ENCODE results near the gene OPCML. TPM values are rescaled to one million over a fixed set of nuclear protein-coding genes. Genes with fewer than 3 reads are reported as not detected.

The OPCML gene
- total RNA-seq, 1 donor = not detected

DNA sequence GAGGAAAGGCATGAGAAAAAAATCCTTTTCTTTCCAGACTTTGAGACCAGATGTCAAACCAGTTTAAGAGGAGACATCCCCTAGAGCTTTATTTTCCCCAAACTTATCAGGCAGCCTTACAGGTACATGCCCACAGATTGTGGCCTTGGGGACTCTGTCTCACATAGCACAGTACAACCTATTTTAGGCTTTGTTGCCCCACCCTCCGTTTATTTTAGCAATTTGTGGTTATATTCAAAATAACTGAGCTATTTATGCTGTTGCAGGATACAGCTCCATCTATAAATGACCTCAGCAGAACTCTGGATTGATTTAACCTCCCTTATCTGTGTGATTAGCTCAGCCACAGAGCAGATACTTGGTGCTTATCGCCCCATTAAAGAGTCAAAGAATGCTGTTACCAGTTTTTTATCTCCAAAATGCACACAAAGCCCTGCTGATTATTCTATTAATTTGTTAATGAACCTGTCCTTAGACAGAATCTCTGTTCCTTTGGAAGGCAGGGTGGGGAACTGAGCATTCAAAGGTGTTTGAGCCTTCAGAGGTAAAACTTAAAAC is 525.2 kb downstream of the OPCML start:
- no peak for DNase-seq (ENCODE audit: low read depth in 2 of 3, low spot score in 2 of 3)

- DNase-seq (ENCODE audit: low read depth in 2 of 3, low spot score in 2 of 3) = no peak
These were observed 527.9 kb downstream of the OPCML start for GRCh38 chr11:133004369-133004768.

DNA sequence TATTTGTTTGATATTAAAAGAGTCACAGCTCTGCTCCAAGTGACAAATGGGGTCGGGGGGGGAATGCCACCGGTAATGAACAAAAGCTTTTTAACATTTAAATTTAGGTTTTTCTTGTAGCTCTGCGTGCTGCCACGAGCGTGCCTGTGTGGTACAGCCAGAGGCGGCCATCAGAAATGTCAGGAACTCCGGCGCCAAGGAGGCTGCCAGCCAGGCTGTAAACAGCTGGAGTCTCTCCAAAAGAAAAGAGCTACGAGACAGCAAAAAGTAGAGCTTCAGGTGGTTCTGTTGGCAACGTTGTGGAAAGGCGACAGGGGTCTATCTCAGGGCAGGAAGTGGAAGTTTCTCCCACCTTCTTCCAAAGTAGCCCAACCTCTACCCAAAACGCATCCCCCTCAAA is 532.8 kb downstream of the OPCML start:
- DNase-seq (ENCODE audit: low read depth in 2 of 3, low spot score in 2 of 3) = no peak

DNA sequence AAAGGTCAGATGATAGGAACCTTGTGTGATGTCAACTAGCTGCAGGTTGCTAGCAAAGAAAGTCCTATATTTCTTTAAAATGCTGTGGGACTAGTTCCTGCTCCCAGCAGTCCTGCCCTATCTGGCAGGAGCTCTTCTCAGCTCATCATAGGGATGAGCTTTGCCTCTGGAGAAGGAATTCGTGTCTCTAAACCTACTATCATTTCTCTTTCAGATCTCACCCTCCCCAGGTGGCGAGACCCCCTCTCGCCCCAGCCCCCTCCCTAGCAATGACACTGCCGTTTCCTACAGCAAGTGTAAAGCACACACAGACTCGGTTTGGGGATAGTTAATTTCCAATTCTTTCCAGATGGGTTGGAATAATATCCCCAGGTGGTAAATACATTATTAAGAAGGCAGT is 533.3 kb downstream of the OPCML start:
- DNase-seq (ENCODE audit: low read depth in 2 of 3, low spot score in 2 of 3) = no peak

DNA sequence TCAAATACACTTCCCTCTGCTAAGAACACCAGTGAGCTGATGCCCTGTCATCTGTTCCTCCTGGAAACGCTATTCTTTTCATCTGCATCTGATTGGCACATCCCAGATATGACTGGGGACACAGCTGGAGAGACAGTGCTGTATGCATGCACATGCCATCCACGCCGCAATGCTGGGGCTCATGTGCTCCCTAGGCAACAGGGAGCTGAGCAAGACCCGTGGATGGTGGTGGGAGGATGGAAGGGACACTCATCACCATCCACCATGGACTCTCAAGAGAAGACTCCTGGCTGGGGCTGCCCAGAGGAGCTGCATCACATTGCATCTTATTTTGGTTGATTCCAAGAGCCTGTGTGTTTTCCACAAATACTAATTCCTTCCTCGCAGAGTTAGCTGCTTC is 534.9 kb downstream of the OPCML start:
- DNase-seq (ENCODE audit: low read depth in 2 of 3, low spot score in 2 of 3) = no peak

GRCh38 chr11:132994966-132995365 is 537.3 kb downstream of the OPCML start:
- no peak for DNase-seq (ENCODE audit: low read depth in 2 of 3, low spot score in 2 of 3)

DNA sequence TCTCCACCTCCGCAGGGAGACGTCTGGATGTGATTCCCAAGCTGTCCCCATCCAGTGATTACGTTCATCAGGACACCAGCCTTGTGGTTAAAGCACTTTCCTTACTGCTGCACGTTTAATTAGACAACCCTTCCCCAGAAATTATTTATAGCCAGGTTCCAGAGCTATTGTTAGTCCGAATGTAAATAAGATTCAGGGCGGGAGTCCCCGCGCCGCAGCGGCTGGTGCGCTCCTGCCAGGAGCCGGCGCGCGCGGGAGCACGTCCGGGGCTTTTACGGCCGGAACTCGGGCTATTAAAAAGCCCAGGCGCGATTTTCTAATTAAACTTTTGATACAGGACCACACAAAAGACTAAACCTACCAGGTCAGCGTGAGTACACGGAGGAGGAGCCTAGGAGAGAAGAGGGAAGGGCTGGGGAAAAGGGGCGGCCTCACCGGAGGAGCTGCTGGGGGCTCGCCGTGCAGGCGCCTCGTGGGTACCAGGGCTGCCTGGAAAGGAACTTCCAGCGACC is 538.3 kb downstream of the OPCML start:
- DNase-seq (ENCODE audit: low read depth in 2 of 3, low spot score in 2 of 3) = no peak

- no peak for DNase-seq (ENCODE audit: low read depth in 2 of 3, low spot score in 2 of 3)
These were observed 539.3 kb downstream of the OPCML start for GRCh38 chr11:132992838-132993631.

DNA sequence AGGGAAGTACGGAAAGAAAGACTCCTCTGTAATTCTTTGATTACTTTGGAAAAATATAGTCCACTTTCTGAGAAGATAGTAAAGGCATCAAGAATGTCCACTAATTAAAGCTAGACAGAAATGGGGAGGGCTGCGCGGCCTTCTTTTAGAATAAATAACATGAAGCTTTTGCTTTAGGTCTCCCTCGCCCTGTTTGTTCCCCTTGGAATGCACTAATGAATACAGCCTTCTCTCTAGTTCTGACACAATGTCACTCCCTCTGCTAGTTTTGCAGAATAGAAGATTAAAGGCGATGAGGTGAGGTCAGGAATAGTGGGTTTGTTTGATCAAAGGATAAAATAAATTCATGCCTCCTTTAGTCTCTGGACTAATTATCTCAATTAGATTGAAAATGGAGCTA is 543.9 kb downstream of the OPCML start:
- no peak for DNase-seq (ENCODE audit: low read depth in 2 of 3, low spot score in 2 of 3)

DNA sequence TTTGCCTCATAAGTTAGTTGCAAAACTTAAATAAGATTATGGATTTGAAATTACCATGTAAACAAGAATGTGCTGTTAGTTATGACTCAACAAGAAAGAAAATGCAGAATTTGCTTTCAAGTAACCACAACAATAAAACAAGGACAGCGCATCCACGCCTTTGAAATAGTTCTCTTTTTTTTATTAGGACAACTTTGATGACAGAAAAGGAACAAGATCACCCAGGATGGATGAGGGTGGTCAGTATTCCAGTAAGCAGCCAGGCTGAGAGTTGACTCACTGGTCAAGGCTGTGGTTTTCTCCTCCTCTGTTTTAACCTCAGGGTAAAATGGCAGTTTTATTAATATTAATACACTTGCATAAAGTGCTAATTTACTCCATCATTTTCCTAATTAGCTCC is 544.4 kb downstream of the OPCML start:
- no peak for DNase-seq (ENCODE audit: low read depth in 2 of 3, low spot score in 2 of 3)

DNA sequence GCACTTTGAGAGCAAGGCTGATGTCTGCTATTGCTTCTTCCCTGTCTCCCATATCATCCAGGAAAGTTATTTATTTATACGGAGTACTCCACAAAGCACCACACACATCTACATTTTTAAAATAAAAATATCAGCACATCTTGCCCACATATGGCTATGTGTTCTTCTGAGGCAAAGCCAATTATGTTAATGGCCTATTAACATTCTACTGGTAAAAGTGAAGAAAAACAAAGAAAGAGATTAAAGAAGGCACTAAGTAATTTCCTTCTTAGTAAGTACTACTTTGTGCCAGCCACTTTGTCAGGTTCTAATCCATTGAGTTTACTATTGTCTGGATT is 548.7 kb downstream of the OPCML start:
- no peak for DNase-seq (ENCODE audit: low read depth in 2 of 3, low spot score in 2 of 3)

DNA sequence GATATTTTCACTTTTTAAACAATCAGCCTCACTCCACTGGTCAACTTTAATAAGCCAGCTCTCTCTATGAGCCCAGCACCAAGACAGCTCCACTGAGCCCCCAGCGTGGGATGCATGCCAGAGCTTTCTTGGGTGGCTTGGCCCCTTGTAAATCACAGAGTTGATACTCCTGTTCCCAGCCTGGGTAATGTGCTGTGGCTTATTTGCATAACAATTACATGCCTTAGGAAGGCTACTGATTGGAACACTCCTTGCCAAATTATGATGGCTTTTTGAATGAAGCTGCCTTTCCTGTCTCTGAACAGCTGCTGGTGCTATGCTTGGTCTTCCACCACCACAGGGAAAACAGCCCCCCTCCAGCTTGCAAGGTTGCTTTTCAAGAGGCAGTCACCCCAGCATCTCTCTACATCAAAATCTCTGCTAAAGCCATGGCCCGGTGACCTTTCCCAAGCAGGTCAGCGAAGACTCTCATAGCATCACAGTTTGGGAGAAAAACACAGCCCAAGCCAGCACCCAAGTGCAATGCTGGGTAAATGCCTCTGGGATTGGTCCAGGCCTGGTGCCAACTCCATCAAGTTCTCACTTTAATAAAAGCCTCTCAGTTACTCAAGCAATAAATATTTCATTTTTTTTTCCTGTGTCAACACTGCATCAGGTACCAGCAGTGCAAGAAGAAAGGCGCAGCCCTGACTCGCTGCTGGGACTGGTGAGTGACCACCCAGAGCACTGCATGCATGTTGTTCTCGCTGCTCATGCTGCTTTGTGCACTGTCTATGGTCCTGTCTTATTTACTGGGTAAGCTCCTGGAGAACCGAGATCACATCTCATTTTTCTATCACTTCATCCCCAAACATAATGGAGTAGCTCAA is 549.3 kb downstream of the OPCML start:
- DNase-seq (ENCODE audit: low read depth in 2 of 3, low spot score in 2 of 3) = no peak

GRCh38 chr11:132981131-132981956 is 551.0 kb downstream of the OPCML start:
- DNase-seq (ENCODE audit: low read depth in 2 of 3, low spot score in 2 of 3) = no peak

DNA sequence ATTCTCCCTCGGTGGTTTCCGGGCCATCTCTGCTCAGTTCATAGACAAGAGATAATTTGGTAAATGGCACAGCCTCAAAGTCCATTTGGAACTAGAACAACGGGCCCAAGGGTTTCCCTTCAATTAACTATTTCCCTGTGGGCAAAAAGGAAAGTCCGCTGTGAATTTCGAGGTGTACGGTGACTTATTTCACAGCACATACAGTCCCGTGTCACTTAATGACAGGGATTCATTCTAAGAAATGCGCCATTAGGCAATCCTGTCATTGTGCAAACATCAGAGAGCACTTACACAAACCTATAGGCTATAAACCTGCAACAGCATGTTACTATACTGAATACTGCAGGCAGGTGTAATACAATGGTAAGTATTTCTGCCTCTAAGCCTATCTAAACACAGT is 551.6 kb downstream of the OPCML start:
- no peak for DNase-seq (ENCODE audit: low read depth in 2 of 3, low spot score in 2 of 3)

- DNase-seq (ENCODE audit: low read depth in 2 of 3, low spot score in 2 of 3) = no peak
These were observed 554.6 kb downstream of the OPCML start for GRCh38 chr11:132977746-132978145.

- DNase-seq (ENCODE audit: low read depth in 2 of 3, low spot score in 2 of 3) = no peak
These were observed 555.1 kb downstream of the OPCML start for GRCh38 chr11:132977241-132977640.

DNA sequence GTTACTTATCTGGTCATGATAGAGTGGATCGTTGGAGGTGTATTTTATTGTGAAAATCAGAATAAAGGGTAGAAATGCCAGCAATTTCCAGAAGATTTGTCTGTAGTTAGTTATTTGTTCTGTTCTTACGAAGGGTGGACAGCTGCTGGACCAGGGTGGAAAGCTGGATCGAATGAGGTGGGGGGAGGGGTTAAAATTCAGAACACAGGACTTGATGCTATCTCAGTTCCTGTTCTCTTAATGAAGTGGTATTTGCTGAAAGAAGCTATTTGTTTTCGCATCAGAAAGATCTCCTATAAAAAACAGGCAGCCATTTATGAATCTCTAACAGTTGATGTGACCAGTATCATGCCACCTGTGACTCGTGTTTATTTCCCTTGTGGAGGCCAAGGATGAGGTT is 556.2 kb downstream of the OPCML start:
- DNase-seq (ENCODE audit: low read depth in 2 of 3, low spot score in 2 of 3) = no peak

DNA sequence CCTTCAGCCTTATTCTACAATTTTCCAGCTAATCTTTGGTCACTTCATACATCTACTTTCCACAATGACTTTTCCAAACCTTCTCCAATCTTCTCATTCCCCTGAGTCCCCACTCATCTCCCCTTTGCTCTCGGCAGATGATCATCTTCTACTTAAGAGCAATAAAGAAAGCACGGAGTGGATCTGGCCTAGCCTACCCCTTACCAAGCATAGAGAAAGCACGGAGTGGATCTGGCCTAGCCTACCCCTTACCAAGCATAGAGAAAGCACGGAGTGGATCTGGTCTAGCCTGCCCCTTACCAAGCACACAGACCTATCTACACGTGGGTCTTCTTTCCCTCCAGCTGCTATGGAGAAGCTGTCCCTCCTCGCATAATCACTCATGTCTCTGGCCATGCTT is 558.6 kb downstream of the OPCML start:
- DNase-seq (ENCODE audit: low read depth in 2 of 3, low spot score in 2 of 3) = no peak

DNA sequence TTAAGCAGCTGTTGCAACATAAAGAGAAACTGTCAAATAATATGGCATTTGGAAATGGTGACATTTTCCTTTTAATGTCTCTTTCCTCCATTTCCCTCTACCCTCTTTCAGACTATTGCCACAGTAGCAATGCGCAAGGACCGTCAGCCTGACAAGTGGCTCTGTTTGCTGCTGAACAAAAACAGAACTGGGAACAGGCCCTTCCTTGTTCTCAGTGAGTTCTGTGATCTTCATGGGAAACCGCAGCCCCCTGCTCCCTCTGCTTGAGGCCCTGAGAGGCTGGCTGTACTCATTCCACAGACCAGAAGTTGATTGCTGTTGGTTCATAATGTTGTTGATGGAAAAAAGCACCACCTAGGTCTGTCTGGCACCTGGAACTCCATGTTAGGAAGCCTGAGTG is 559.7 kb downstream of the OPCML start:
- DNase-seq (ENCODE audit: low read depth in 2 of 3, low spot score in 2 of 3) = no peak

DNA sequence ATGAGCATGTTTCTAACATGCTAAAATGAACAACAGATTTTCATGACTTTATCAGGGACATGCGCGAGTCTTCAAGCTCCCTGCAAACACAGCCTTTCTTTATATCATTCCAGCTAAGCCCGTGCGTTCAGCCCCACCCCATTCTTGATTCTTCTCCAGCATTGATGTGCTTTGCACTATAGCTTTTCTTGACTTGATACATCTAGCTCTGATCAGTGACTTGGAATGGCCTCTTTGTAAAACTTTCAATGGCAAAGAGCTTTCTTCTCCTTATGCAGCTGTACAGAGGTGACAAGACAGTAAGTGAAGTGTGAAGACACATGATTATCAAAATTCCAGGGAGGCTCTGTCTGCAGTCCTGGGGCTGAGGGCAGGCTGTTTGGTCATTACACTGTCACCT is 561.0 kb downstream of the OPCML start:
- no peak for DNase-seq (ENCODE audit: low read depth in 2 of 3, low spot score in 2 of 3)

- no peak for DNase-seq (ENCODE audit: low read depth in 2 of 3, low spot score in 2 of 3)
These were observed 562.4 kb downstream of the OPCML start for GRCh38 chr11:132969892-132970291.
